ENCODE results near the gene EPB41L5.

EPB41L5 gene

DNA sequence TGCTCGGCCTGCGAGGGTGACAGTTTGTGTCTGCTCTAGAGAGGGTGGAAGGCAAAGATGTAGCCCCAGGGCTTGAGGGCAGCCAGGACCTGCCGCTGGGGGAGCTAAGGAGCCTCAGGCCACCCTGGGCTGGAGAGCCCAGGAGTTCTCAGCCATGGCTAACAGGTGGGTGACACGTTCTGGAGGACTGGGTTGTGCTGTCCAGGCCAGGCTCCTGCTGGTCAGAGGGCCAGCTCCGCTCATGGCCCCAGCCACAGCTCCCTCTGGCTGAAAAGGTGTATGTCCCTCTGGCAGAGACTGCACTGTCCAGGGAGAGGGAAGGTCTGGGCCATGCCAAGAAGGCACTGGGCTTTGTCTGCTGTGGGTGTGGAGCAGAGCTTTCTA is 191.1 kb downstream of the EPB41L5 start:
- DNase-seq, result no peak

DNA sequence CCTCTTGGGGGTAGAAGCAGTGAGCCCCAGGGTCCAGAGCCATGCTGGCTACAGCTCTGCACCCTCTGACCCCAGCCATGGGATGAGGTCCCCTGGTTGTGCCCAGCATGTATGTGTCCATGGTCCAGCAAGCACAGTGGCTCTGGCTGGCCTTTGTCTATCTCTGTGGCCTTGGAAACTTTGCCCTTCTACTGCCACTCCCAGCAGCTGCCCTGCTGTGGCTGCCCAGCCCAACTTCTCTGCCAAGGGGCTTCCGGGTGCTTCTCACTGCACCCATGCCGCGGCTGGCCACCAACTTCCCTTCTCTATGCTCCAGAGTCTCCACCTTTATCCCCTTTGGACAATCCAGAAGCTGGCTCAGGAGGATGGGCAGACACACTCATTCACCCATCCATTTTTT is 191.5 kb downstream of the EPB41L5 start:
- DNase-seq, result no peak

DNA sequence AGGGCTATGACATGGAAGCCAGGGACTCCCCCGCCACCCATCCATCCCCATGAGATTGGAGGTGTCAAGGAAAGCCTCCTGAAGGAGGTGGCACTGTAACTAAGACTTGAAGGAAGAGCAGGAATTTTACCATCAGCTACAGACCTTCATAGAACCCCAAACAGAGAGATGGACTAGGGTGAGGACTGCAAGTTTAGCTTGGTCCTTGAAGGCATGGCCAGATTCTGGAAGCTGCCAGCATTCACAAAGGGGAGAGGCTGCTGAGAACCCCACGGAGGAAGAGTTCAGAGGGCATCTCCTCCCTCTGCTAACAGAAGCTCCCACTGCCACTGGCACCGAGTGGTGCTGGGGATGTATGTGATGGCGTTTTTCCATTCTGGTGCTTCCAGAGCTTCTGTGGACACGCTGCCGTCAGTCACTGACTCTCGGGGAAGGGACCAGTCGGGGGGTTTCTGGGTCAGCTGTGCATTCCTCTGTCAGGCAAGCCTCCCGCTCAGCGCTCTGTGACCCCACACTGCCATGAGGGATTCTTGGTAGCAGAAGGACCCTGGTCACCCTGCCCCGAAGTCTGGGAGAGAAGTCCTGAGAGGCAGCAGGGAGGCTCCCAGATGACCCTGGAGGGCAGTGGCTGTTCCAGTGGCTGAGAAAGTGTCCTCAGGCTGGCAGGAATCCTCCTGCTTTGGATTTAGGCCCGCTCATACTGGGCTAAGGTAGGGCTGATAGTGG is 192.2 kb downstream of the EPB41L5 start:
- DNase-seq, result no peak

DNA sequence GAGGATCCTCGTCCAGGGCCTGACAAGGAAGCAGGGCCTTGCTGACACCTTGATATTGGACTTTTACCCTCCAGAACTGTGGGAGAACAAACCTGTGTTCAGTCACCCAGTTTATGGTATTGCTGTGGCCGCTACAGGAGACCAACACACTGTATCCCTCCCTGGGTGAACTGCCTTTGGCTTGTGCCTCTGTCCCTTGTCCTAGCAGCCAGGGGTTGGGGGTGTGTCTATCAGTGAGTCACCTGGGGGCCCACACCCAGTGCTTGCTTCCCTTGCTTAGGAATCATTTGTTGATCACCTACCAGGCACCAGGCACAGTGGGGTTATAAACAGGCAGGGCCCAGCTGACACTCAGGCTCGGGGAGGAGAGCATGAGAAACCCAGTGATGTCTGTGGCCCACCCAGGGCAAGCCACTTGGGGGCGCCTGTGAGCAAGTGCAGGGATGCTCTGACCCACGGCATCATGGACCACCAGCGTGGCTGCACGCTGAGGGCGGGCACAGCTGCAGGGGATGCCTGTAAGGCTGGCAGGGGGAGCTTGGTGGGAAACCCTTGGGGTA is 193.2 kb downstream of the EPB41L5 start:
- peak; percentile 34 for DNase-seq

DNA sequence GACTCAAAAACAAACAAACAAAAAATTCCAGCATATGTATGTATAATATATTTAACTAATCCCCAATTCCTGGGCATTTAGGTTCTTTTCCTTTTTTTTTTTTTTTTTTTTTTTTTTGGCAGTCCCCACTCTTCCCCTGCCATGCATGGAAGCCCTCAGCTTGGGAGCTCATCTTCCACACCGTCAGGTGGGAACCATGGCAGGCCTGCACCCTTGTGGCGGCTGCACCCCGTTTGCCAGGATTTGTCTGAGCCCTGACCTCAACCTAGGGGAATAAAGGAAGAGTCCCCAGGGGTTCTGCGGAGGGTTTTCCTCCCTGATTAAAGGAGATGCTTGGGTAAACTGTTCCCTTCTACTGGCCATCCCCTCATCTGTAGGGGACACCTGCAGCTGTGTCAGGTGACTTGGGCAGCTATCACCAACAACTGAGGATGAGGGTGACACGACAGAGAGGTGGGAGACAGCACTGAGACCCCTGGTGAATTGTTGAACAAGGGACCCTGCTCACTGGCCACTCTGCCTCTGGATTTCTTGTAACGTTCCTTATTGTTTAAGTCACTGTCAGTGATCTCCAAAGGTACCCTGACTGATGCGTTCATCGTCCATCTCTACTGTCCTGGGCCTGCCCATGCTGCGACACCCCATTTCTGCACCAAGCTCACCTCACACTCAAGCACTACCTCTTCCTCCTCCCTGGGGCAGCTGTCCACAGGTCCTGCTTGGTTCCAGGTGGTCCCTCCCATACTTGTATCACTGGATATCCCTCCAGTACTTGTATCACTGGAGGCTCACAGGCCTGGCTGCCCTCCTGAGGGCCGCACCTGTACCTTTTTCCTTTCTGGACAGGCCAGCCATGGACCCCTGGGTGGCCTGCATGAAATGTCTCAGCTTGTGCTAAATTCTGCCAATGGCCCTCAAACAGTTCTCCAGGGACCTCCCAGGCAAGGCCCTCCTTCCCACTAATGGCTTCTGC is 195.8 kb downstream of the EPB41L5 start:
- DNase-seq, result no peak

DNA sequence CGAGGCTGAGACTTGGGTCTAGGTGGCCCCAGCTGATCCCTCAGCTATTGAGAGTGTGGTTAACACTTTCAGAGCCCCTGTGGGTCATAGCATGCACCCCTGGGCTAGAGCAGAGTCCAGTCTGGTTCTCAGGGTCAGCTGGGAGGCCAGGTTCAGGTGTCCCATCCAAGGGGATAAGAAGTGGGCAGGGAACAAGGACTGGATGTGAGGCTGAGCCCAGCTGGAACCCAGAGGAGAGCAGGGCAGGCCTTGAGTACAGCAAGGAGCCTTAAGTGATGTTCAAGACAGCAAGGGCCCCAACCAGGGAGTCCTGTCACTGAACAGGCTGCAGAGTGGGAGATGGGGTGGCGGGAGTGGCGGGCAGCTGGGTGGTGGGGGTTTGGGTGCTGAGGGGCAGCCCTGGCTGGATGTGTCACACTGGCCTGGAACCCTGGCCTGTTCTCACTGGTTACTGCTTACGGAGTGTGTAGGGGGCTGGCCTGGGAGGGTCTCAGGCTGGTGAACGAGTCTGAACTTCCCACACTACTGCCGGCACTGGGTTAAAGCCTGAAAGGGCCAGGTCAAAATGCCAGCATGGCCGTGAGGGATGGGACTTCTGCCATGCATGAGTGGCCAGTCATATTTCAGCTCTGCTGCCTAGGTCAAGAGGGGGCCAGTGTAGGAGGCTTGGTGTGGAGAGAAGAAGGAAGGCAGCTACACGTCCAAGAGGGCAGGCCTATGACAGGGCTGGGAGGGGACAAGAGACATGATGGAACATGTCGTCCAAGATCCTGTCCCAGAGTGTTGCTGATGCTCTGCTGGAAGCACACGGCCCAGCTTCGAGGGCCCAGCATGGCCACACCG is 196.8 kb downstream of the EPB41L5 start:
- no peak for DNase-seq

DNA sequence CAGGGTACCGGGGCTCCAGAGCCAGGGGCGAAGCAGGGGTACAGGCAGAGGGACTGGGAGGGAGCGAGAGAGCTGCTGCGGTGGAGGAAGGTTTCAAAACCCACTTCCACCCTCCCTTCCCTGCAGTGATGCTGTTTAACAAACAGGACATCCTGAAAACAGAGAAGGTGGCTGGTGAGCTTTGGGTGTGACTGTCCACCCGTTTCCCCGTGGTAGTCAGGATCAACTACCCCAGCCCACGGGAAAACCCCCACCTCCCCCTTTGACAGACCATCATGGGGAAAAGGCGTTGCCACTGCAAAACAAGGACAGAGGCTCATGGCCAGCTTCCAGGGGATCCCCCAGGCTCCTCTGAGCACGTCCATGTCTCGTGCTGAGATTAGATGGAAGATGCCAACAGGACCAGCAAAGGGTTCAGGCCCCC is 197.4 kb downstream of the EPB41L5 start:
- no peak for DNase-seq

DNA sequence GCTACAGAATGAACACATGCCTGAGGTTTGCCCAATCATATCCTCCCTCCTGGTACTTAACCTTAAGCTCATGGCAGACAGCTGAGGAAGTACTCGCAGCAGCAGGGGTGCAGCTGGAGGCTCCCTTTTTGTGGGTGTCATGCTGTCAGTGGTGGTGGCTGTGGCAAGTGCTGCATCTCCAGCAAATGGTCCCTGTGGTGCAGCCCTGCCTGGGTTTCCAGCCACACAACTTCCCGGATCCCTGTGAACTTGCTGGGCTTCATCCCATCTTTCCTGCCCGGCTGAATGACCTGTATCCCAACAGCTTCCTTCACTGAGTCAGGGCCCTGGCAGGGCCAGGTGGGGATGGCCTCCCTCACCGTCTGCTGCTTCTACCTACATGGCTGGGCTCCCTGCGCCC is 205.3 kb downstream of the EPB41L5 start:
- DNase-seq, result no peak

DNA sequence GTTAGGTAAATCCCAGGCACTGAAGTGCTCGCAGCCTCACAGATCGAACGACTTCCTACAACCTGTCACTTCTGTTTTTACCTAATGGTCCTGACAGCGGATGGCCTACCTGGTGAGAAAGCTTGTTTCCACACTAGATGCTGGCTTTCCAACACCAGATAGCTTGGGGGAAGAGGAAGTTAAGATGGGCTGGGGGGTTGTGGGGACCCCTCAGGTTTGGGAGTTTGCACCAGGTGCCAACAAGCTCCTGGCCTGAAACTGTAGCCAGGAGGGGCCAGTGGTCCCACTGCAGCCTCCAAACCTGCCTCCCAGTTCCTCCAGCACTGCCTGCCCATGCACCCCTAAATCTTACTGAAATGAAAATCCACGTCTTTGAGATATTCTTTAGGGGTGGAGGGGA is 206.4 kb downstream of the EPB41L5 start:
- no peak for DNase-seq

DNA sequence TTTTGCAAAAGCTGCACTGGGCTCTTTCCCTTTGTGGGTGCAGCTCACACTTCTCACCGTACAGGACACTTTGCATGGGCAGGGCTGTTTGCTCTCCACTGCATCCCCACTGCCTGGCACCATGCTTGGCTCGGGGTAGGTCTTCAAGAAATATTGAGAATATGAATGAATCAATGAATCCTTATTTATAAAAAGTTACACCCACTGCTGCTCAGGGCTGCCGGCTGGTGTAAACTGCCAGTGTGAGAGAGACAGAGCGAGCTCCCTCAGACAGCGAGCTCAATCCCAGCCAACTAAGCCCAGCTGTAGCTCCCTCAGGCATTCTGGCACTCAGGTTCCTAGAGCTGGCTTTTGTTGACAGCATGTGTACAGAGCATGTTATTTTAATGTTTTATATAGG is 206.9 kb downstream of the EPB41L5 start:
- no peak for DNase-seq

DNA sequence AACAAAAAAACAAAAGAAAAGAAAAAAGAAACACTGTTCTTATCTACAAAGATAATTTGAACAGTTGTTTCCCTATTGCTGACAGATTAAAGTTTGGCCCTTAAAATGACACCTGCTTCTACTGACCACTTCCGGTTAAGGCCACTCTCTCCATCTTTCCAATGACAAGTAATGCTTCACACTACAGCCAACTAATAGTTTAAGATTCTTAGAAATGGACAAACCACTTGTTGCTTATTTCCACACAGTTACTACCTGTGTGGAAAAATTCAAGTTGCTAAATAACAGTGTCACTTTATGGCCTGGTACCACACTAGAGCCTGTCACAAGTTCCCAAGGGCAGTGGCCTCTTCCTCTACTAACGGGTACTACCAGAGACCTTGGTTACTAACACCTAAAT is 207.9 kb downstream of the EPB41L5 start:
- DNase-seq, result no peak

DNA sequence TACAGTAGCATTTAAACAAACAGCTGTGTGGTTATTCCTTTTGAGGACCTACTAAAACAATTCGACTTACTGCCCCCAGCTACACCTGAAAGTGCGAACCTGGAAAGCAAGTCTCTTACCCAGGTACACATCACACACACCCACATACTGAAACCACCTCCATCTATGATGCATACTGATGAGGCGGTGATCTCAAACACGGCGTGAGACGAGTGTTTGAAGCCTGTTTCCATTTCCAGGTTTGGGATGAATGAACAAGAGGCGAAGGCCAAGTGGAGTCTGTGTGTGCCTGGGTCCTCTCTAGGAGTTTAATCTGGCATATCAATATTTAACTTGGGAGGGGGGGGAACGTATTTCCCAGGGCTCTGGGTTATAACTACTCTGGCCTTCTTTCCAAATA is 208.7 kb downstream of the EPB41L5 start:
- DNase-seq, result no peak

DNA sequence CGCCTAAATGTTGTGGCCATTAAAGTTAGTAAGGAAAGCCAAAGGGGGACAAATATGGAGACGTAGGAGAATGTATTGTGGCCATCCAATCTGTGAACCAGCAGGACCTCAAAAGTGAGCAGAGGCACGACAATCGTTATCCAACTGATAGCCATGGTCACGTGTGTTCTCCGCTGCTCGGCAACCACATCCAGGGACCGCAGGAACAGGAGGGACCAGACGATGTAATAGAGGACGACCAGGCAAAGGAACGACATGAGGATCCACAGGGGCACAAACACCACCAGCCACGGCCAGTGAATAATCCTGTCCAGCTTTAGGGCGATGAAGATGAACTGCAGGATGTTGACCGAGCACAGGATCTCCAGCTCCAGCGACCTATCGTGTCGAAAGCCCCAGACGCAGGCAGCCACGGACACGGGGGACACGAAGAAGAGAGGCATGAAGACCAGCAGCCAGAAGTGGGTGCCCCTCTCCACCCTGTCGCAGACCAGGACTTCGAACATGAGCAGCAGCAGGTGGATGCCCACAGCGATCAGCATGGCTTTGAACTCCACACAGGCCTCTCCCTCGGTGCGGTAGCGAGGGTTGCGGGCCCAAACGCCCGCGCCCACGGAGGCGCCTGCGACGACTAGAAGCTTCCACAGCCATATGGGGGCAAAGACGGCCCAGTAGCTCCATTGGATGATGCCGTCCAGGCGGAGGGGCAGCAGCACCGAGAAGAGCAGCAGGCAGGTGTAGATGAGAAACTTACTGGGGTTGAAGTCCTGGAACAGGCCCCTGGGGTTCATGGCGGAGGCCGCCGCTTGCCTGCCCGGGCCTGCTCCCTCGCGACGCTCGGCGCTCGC is 209.5 kb downstream of the EPB41L5 start:
- DNase-seq, result no peak

DNA sequence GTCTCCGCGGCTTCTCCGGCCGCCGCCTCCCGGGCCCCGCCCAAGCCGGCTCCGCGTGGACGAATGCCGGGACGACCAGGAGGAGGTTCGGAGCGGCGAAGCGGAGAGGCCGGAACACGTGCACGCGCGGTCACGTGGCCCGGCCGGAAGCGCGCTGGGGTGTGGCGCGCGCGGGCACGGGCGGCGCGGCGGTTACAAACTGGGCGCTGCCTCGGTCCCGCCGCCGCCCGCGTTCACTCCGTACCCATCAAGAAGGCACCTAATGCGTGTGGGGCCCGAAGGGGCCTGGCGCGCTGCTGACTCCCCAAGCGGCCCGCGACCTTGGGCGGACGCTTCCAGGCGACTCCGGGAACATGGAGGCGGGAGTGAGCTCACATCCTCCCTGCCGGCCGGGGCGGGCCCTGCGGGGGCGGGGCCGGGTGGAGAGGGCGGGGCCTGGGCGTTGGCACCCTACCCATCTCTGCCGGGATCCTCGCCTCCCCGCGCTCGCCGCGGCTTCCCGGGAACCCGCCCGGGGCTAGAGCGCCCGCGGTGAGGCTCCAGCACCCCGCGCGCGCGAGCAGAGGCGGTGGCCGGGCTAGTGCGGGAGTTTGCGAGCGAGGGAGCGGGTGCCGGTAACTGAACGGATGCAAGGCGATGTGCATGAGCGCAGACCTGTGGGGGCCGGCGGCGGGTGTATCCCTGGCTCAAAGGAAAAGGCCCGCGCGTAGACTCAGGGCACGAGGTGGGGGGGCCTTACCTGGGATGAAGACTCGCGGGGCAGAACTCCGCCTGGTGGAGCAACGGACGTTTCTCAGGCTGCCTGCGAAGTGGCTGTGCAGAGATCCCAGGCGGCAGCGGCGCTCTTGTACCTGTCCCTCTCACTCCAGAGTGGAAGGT is 210.4 kb downstream of the EPB41L5 start, which contains the start of gene TMEM185B:
Gene TMEM185B (minus strand): TSS at position 367 of the 879 bp plus-strand sequence. CDS start 424 bp downstream, outside the sequence.
- DNase-seq, result peak; percentile 85

DNA sequence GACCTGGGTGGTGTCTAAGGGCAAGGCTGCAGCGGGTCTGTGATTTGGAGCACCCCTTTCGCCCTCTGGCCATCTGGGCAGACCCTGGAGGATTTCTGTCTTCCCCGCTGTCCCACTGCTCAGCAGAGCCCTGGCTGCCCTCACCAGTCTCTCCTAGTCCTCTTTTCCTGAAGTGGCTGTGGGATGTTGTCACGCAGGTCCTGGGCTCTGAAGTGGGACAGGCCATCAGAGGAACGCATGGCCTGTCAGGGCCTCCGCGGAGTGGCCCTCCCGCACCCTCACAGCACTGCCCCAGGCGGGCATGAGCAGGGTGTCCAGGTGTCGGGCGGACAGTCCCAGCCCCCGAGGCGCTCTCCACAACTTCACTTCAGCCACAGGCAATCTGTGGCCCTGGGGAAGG is 211.4 kb downstream of the EPB41L5 start:
- DNase-seq, result no peak

DNA sequence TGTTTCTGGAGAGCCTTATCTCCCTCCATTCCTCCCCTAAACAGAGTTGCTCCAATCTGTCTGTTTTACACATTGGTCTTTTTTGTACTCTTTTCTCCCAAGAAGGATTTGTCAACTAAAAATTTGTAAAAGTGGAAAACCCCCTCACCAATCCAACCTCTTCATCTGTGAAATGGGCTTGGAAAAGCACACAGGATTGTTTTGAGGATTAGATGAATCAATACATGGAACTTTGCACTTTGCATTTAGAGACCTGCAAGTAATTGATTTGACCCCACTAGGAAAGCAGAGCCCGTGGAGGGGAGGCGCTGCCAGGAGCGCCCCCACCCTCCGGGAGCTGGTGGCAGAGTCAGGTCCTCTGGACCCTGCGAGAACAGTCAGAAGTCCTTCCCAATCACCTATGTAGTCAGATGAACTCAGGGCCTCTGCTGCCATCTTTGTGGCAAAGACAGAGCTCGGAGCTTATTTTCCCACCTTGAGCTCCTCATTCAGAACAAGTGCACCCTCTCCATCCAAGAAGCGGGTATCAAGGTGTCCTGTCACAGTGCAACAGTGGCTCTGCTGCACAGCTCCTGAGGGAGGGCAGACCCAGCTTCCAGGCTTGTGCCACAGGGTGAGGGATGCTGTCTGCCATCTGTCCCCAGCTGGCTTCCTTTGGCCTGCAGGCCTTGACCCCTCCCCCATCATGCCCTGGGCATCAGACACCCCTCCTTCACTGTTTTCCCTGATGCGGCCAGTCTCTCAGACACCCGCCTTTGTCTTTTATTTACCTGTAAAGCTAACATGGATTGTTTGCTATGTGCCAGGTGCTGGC is 212.1 kb downstream of the EPB41L5 start:
- no peak for DNase-seq

DNA sequence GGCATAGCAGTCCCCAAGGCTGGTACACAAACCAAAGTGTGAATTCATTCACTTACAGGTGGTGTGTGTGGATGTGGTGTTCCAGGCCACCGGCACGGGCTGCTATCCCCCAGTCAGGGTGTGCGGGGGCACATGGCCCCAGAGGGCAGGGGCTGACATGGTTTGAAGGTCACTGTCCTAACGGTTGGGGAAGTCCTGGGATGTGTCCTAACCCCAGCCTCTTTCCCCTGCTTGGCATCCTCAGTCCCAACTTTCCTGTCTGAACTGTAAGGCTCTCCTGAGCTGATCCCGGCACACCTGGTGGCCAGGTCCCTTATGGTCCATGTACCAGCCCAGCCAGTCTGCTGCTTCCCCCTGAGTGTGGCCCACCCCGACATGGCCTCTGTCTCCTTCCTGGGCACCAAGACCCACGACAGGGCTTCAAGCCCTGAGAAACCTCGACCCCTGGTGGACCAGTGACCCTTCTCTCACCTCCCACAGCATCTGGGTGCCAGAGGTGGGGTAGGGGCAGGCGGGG is 212.7 kb downstream of the EPB41L5 start:
- no peak for DNase-seq

DNA sequence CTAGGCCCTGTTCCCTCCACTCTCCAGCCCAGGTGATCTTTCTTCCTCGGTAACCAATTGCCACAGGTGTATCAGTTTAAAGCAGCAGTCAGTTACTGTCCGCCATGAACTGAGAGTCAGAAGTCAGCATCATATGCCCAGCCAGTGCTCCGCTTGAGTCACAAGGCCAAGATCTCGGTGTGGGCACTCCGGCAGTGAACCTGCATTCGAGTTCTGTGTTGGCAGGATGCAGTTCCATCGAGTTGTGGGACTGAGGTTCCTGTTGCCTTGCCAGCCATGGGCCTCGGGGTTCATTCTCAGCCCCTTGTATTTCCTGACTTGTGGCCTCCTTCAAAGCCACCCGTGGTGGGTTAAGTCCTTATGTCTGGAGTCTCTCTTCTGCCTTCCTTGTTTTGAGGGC is 213.4 kb downstream of the EPB41L5 start:
- DNase-seq, result no peak

Data from NK-92 treated with Interleukin-12 subunit alpha and Interleukin-12 subunit beta, amount 100 ng/mL, for 24 hours (cell line).